CD4-positive, alpha-beta T cell treated with Interleukin-10 for 1 hour (primary cell): ENCODE data around the gene DNAH17.
A peak's percentile ranks its signal among the peaks of the same experiment; 100 is the strongest.

ENCODE experiments used
- DNase-seq: peaks from one replicate; pipeline ENCODE4 v3.0.0-alpha.2; 2020

Gene DNAH17

DNA sequence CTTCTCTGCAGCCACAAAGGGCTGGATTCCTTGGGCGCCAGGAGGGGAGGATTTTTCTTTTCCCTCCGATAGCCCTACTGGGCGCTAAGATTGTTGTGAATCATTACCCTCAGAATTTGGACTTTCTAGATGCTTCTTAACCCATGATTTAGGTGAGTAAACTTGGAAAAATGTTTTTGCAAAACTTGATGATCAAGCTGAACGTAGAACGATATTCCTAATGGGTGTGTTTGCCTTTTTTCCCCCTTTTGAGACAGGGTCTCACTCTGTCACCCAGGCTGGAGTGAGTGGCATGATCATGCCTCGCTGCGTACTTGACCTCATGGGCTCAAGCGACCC lies 155.0 kb downstream of the DNAH17 start:
- no peak for DNase-seq

DNA sequence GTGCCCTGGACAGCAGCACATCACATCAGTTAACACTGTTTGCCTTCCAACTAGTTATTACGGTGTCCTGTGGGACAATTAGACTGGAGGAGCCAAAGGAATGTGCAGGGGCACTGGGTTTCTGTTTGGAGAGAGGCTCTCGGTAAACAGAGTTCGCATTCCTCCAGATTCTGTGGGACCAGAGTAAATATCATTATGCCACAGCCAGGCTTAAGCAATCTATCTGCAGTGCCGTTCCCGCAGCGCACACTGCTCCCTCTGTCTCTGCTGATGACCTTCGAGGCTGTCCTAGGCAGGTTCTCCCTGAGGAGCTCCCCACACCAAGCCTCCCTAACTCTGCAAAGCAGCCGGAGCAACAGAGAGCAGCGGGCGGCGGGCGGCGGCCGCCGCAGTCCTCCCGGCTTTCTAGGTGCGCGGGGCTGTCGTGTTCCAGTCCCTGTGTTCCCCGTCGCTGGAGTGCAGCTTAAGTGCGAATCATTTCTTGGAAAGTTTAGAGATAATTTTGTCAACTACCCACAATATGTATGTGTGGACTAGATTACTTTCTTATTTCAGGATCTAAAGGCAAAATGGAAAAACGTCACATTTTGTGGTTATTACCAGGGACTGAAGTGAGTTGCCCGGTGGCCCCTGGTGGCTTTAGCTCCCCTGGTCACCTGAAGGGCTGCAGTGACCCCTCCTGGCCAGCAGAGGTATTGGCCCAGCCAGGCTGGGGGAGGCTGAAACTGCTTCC lies 155.5 kb downstream of the DNAH17 start:
- DNase-seq: peak; percentile 79

DNA sequence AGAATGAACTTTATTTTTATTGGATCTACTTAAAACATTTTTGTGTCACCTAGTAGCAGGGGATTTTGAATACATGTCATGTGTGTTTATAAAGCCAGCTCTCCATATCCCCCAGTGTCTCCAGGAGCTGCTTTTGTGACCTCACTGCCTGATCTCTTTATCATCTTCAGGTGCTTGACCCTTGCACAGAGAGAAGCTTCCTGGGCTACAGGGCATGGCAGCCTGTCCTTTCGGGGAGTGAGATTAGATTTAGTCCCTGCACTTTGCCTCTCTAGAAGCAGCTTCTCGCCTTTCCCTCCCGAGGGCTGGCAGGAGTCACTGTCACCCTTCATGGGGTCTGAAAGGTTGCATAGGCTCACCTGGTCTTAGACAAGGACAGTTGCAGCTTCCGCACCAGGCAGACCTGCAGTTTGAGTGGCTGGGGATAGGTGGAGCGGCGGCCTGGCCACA lies 156.1 kb downstream of the DNAH17 start:
- no peak for DNase-seq

DNA sequence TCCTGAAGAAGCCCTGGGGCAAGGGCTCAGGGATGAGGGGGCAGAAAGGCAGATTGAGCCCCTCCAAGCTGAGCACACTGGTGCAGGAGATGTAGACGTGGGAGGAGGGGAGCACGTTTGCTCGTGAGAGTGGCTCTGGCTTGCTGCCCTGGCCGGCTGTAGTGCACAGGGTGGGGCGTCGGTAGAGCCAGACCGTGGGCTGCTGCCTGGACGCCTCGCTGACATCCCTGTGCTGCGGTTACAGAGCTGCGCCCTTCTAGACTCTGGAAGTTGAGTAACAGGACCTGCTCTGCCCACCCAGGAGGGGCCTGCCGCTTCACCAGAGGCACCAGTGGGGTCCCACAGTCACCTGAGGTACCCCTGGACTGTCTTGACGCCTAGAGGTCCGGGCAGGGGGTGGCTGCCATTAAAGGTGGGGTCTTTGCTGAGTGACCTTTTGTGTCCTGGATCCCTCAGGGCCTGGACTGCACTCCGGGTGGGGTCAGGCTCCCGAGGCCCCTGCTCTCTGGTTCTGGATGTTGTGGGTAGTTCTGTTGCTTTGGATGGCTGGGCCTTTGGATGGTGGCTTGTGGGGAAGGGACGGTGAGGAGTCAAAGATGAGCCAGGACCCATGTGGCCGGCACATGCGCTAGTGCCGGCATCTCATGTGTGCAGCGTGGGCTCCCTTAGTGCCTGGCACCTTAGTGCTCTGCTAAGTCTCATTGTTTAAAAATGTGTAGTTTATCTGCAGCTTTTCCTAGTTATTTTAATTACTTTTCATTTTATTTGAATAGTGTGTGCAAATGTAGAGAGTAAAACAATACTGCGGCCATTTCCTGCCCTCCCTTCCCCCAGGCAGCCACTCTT lies 157.0 kb downstream of the DNAH17 start:
- no peak for DNase-seq

DNA sequence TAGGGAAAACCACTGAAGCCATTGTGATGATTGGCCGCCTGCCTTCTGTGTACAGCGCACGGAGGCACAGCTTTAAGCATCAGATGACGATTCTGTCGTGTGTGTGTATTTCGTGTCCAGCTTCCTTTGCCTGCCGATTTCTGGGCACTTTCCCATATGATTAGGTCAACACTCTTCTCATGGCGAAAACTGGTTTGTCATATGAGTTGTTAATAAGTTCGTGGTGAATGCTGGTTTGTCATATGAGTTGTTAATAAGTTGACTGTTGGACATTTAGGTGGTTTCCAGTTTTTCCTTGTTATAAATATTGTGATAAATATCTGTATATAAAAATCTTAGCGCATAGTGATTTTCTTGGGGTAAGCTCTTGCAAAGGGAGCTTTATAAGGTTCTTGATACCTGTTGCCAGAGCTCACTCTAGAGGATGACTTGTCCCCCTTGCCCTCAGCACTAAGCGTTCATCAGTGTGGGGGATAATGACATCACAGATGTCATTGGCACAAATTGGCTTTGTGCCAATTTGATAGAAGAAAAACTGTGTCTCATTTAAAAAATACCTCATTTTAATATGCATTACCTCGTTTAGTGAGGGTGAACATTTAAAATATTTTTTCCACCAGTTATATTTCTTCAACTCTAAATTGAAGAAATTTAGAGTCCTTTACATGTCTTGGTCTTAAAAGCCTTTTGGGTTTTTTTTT lies 158.7 kb downstream of the DNAH17 start:
- no peak for DNase-seq

DNA sequence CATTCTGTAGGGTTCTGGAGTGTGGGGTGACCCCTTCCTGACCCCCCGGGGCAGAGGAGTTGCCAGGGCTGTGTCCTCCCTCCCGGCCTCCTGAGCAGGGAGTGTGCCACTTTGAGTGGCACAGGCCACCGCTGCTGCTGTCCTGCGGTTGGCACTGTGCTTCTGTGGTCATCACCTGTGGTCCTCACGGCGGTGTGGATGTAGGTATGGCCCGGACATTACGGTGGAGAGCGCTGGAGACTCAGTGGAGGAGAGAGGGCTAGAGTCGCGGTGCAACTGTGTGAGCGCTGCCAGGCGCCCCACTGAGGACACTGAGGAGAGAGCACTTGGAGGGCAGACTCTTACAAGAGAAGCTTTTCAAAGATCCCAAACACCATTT lies 159.7 kb downstream of the DNAH17 start:
- DNase-seq: no peak

DNA sequence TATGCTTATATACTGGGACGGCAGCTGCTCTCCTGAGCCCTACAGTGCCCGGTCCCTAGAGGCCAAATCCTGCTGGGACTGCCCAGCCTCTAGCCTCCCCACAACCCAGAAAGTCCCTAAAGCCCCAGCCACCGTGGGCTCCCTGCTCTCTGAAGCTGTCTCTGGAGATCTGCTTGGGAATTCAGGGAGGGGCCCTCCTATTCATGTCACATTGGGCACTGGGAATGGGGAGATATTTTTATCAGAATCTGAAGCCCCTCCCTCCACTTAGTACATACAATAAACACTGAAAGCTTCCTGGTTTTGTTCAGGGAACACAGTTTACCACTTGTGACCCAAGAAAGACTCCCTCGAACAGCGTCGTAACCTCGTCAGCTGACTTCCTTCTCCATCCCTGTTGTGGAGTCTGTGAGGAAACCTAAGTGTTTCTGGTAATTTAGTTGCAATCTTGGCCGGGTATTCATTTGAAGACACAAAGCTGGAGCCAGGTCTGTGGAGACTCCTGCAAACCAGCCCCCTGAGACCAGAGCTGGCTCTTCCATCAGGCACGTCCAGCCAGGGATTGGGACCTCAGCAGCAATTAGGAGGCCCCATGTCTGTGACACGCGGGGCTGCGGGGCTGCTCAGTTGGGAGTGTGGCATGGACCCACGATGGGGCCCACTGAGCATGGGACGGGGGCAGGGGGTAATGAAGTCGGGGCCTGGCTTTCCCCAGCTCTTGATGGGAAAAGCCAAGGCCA lies 160.2 kb downstream of the DNAH17 start:
- no peak for DNase-seq

DNA sequence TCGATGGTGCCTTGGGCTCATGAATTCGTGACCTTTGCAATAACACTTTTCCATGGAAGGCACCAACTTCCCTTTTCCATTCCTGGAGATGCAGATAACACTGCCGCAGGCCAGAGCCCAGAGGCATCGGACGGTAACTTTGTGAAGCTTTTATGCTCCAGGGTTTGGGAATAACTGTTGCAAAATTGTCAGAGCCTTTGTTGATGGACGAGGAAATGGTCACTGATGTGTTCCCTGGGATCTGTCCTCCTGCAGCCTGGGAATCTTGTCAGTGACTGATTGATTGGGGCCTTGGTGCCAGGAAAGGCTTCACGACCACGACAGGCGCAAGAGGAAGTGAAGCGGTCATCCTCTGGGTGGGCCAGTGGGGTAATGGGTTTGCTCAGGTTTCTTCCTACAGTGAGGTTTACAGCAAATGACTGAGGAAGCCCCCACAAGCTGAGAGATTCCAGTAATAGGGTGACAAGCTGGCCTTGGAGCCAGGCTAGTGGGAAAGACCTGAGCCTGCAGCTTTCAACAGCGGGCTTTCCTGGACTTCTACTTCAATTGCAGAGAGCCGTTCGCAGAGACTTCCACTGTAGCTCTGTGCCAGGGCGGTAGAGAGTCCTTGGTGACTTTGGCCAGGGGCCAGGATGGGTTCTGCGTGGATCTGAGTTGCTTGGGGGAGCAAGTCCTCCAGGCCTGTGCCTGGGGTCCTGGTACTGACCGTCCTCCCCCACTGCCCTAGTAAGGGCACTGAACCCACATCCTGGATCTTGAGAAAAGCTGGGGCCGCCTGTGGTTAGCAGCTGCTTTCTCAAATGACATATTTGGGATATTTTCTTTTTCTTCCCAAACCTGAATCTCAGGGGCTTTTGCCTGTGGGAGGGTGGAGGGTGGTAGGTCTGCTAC lies 161.1 kb downstream of the DNAH17 start:
- no peak for DNase-seq

DNA sequence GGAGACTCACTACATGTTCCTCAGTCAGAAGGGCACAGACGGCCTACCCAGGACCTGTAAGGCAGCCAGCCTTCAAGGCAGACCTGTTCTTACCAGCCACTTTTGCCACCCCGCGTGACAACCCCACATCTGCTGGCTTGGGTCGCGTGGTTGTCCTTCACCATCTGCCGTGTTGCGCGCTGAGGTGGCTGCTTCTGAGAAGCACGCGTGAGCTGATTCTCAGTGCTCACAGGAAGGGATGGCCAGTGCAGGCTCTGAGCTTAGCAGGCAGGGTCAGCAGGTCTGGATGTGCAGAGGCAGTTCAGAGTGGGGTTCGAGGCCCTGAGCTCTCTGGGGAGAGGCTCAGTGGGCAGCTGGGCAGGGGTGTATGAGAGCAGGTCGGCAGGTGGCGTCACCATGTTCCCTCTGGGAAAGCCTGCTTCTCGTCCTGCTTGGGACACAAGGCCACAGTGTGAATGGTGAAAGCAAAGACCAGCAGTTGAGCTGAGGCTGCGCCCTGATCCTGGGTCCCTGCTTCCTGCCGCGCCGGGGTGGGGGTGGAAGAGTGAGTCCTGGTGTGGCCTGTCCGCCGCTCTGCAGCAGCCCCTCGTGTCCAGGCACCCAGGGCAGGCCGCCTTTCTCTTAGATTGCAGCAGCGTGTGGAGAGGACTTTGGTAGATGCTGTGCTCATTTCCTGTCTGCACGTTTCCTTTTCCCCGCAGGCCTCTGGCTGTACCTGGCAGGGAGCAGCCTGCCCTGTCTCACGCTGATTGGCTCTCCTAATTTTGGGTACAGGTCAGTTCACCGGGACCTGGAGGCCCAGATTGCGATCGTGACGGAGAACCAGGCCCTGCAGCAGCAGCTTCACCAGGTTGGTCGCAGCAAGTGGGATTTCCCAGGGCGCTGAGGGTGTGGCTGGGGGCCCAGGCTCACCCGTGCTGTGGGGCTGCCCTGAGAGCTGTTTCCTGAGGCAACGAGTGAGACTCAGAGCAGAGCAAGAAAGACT lies 162.7 kb downstream of the DNAH17 start:
- DNase-seq: peak; percentile 66

DNA sequence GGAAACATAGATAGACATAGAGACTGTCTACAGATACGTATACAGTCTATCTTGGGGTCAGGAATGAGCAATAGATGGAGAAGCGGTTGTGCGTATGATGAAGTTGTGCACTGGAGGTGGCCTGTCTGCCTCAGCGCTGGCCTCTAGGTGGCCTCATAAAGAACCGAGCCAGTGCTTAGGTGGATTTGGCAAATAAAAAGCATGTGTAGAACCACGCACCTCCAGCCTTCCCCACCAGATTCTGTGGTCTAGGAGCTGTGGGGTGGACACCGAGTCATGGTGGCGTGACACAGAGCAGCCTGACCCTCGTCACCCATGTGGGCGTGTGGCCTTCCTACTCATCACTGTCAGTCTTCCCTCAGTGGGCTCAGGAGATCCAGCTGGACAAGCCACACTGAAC lies 164.8 kb downstream of the DNAH17 start:
- peak; percentile 43 for DNase-seq

DNA sequence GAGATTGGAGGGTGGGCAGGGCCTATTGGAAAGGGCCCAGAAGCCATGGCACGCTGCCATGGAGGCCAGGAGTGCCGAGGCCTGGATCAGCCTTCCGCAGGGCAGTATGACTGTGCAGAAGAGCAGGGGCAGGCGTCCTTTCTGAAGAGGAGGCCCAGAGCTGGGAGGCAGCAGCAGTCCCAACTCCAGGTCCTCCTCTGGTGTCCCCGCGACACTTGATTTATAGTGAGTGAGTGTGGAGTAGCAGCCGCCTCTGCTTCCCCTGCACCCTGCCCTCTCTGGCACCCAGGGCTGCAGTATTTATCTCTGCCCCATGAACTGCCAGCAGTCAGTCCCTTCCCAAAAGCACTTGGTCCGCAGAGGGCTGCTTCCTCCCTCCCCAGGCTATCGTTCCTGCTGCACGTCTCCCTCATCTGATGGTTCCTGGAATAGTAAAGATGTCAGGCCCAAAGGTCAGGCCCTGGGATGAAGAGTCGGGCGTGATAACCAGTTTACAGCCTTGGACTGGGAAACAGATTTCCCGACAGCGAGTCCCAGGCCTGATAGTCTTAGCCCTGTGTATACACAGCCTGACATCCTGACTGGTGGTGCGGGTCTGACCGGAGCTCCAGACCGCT lies 165.8 kb downstream of the DNAH17 start:
- no peak for DNase-seq

DNA sequence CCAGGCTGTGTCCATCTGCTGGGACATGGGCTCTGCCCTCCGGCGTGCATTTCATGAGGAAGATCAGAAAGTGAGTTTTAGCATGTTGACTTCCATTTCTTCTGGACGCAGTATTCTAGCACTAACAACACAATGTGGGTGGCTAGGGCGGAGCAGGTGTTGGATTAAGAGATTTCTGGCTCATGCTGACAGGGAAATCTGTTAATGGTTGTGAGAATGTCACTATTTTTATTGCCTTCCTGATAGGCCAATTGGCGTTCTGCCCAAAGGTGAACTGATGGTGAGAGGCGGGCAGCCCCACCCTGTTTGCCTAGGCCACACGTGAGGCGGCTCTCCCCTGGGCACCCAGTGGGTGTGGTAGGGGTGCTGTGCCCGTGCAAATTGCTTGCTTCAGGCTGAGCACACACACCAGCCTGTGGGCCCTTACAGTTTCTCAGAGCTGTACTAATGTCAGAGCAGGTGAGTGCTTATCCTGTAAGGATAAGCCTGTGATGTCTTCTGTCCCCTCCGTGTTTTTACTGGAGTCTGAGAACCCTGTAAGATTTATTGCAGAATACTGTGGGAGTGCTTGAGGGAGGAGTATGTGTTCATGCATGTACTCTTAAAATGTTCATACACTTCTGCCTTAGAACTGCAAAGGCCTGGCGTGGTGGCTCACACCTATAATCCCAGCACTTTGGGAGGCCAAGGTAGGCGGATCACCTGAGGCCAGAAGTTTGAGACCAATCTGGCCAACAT lies 167.8 kb downstream of the DNAH17 start:
- DNase-seq: no peak

DNA sequence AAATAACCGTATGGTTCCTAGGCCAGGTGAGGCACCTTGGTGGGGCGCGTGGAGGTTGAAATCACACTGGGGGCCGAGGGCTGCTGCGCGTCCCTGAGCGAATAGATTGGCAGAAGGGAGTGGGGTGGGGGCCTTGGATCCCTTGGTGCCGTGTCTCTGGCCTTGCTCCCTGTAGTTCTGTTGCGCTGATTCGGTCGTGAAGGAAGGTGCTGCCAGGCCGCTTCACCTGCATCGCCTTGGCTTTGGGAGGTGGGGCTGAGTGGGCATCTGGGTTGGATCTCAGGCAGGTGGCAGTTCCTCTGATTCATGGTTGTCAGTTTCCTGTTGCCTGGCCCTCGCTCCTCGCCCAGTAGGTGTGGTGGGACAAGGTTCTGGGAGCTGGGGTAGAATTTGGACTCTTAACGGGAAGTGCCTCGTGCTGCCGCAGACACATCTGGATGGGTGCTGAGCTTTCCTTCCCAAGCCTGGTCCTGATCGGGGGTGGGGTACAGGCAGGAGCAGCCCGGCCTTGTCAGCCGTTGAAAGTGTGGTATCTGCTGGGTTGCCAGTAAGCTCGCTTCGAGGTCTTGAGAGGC lies 168.6 kb downstream of the DNAH17 start:
- no peak for DNase-seq

DNA sequence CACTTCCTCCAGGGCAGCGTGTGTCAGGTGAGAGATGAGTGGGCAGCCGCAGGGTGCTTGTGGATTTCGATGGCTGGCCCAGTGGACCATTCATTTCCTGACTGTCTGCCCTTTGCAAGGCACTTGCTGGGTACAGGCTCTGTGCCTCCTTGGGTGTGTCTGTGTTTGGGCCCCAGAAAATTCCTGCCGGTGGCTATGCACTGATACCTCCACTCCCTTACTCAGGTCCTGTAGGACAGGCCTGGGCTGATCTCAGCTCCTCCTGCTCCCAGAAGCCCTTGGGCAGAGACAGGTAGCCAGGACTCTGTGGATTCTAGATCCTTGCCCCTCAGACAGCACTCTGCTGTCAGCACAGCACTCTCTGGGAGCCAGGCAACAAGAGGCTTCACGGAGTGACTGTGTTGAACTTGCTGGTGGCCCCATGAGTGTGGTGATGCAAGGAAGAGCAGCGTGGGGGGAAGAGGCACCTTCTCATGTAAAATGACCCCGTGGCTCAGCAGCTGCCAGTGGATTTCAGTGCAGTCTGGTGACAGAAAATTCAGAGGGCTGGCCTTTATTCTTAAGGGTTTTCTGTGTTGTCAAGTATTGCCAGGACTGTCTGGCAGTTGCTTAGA lies 169.7 kb downstream of the DNAH17 start:
- no peak for DNase-seq

DNA sequence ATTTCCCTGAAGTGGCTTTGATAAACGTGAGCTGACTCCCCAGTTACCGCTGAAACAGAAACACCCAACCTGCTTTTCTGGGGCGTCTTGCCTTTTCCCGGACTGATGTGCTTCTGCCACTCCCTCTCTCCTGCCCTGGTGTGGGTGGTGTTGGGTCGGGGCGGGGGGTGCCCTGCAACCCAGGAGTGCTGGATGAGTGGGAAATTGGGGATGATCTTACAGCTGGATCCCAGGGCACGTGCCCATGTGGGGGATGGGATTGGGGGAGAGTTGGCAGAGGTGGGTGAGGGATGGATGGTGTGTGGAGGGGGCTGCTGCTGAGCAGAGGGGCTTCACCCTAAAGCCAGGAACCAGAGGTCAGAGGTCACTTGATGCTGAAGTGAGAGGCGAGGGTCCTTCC lies 170.3 kb downstream of the DNAH17 start:
- DNase-seq: no peak

DNA sequence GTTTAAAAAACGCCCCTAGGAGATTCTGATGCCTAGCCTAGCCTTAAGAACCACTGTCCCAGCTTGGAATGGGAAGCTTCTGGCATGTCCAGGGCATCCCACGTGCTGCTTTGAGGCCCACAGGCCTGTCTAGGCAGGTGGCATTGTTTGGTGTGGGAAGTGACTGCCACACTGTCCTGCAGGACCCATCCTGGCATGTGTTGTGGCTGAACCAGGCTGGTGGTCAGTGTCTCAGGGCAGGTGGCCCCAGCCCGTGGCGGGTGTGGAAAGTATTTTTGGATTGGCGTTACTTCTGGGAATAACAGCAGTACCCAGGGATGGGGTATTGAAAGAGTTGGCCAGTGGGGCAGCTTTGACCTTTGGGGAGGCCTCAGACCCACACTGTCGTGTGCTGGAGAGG lies 170.8 kb downstream of the DNAH17 start:
- DNase-seq: no peak

DNA sequence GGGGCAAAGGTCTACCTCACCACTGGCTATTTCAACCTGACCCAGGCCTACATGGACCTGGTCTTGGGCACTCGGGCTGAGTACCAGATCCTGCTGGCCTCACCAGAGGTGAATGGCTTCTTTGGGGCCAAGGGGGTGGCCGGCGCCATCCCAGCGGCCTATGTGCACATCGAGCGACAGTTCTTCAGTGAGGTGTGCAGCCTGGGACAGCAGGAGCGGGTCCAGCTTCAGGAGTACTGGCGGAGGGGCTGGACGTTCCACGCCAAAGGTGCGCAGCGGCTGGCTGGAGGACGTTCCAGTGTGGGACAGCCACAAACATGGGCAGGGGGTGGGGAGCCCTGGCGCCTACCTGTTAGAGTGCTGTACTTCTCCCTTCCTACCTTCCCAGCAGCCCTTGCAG lies 173.4 kb downstream of the DNAH17 start:
- no peak for DNase-seq

DNA sequence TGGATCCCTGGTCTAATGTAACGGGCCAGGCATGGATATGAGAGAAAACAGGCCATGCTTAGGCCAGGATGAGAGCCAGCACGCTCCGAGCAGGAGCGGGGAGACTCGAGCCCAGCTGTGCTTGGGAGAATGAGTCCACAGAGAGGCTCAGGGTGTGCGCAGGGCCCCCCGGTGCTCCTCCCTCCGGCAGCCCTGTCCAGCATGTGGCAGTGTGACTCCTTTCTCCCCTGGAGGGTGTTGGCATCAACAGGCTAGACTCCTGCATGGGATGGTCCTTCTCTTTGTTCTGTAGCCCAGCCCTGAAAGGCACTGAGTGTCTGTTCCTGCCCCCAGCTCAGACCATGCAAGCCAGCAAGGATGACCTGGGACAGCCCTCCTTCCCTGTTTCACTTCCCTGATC lies 175.3 kb downstream of the DNAH17 start:
- DNase-seq: no peak

DNA sequence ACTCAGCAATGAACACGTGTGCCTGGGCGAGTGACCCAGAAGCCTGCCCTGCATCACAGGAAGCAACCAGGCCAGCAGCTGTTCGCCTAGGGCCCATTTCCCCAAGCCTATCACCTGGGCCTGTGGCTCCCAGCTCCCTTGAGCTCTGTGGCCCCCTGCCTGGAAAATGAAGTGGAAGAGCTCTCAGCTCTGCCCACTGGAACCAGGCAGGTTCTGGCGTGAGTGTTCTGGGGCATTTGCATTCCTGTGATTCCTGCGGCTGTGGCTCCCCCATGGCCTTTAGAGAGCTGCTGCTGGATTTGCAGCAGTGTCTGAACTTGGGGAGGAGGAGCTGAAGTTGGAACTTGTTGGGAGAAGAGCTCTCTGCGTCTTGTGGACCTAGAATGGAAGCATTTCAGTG lies 175.9 kb downstream of the DNAH17 start:
- no peak for DNase-seq
